Measurements from ENCODE around the gene NOSIP.

Gene NOSIP

DNA sequence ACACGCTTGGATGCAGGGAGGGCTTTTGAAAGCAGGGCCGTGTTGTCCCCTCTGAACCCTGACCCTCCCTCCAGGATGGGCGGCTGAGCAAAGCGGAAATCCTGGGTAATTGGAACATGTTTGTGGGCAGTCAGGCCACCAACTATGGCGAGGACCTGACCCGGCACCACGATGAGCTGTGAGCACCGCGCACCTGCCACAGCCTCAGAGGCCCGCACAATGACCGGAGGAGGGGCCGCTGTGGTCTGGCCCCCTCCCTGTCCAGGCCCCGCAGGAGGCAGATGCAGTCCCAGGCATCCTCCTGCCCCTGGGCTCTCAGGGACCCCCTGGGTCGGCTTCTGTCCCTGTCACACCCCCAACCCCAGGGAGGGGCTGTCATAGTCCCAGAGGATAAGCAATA is 37.3 kb downstream of the NOSIP start:
- Histone ChIP-seq H3K4me3 (ENCODE audit: low read depth, low read length) (no peak overlapping the region), H3K9me3 (ENCODE audit: control insufficient read depth, insufficient read depth, low read length) (no peaks in the 10 kb centered on the region), H3K36me3 (ENCODE audit: control insufficient read depth, insufficient read depth, low read length) (peaks cover 13% of the 10 kb centered on the region; the same call in 1 of the 2 replicates), H3K9ac (ENCODE audit: low read depth, low read length) (no peak overlapping the region), H3K4me1 (ENCODE audit: control insufficient read depth, insufficient read depth, low read length) (peaks cover 3% of the 10 kb centered on the region; the same call in 1 of the 2 replicates), H3K27ac (ENCODE audit: low read depth, low read length) (no peak overlapping the region), H3K27me3 (ENCODE audit: control insufficient read depth, insufficient read depth, low read length) (no peaks in the 10 kb centered on the region)

DNA sequence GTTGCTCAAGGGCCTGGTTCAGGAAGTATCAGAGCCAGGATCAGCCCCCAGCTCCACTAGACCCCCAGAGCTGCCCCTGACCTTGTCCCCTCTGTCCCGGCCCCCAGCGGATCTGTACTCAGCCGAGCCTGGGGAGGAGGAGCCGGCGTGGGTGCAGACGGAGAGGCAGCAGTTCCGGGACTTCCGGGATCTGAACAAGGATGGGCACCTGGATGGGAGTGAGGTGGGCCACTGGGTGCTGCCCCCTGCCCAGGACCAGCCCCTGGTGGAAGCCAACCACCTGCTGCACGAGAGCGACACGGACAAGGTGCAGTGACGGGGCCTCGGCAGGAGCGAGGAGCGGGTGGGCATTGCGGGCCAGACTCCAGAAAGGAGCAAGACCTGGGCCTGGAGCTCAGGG is 37.9 kb downstream of the NOSIP start:
- Histone ChIP-seq H3K36me3 (ENCODE audit: control insufficient read depth, insufficient read depth, low read length) (peaks cover 13% of the 10 kb centered on the region; the same call in 1 of the 2 replicates), H3K4me1 (ENCODE audit: control insufficient read depth, insufficient read depth, low read length) (peaks cover 3% of the 10 kb centered on the region; the same call in 1 of the 2 replicates), H3K9ac (ENCODE audit: low read depth, low read length) (no peak overlapping the region)

DNA sequence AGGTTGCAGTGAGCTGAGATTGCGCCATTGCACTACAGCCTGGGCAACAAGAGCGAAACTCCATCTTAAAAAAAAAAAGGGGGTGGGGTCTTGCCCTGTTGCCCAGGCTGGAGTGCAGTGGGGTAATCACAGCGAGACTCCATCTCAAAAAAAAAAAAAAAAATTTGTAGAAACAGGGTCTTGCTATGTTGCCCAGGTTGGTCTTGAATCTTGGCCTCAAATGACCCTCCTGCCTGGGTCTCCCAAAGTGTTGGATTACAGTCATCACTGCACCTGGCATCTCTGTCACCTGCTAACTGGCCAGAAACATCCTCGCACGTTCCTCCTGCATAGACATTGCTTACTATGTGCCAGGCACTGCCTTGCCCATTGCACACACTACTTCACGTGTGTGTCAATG is 38.4 kb downstream of the NOSIP start:
- H3K4me1 ChIP-seq (ENCODE audit: control insufficient read depth, insufficient read depth, low read length): peaks cover 3% of the 10 kb centered on the region; the same call in 1 of the 2 replicates
- no peak overlapping the region for H3K27ac ChIP-seq (ENCODE audit: low read depth, low read length)
- H3K27me3 ChIP-seq (ENCODE audit: control insufficient read depth, insufficient read depth, low read length): no peaks in the 10 kb centered on the region
- H3K9me3 ChIP-seq (ENCODE audit: control insufficient read depth, insufficient read depth, low read length): no peaks in the 10 kb centered on the region
- H3K4me3 ChIP-seq (ENCODE audit: low read depth, low read length): no peak overlapping the region
- peaks cover 18% of the 10 kb centered on the region; the same call in 1 of the 2 replicates for H3K36me3 ChIP-seq (ENCODE audit: control insufficient read depth, insufficient read depth, low read length)
- H3K9ac ChIP-seq (ENCODE audit: low read depth, low read length): no peak overlapping the region

More for the DNA sequence above, 37.9 kb downstream of the NOSIP start:
- H3K9me3 ChIP-seq (ENCODE audit: control insufficient read depth, insufficient read depth, low read length): no peaks in the 10 kb centered on the region
- no peaks in the 10 kb centered on the region for H3K27me3 ChIP-seq (ENCODE audit: control insufficient read depth, insufficient read depth, low read length)
- H3K4me3 ChIP-seq (ENCODE audit: low read depth, low read length): no peak overlapping the region
- no peak overlapping the region for H3K27ac ChIP-seq (ENCODE audit: low read depth, low read length)

DNA sequence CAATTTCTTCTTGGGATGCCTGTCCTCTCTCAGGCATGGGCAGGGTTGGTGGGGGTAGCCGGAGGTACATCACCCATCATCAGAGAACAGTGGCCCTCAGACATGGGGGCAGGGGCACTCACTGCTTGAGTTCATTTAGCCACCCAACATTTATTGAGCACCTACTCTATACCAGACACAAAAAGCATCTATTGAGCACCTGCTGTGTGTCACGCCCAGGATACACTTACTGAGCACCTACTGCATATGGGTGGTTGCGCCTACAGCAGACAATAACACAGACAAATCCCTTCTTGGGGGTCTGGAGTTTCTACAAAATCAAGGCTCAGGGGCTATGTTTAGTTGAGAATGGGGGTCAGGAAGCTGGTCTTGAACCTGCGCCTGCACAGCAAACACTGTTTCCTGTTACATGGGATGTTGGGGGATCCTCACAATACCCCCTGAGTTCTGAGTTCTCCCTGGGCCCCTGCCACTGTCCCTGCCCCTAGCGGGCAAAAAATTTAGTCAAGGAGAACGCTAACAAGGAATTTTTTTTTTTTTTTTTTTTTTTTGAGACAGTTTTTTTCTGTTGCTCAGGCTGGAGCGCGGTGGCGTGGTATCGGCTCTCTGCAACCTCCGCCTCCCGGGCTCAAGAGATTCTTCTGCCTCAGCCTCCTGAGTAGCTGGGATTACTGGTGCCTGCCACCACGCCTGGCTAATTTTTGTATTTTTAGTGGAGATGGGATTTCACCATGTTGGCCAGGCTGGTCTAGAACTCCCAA is 41.0 kb downstream of the NOSIP start:
- Histone ChIP-seq H3K27ac (ENCODE audit: low read depth, low read length) (no peak overlapping the region), H3K9me3 (ENCODE audit: control insufficient read depth, insufficient read depth, low read length) (no peaks in the 10 kb centered on the region), H3K4me3 (ENCODE audit: low read depth, low read length) (no peak overlapping the region), H3K9ac (ENCODE audit: low read depth, low read length) (no peak overlapping the region), H3K36me3 (ENCODE audit: control insufficient read depth, insufficient read depth, low read length) (peaks cover 18% of the 10 kb centered on the region; the same call in 1 of the 2 replicates), H3K27me3 (ENCODE audit: control insufficient read depth, insufficient read depth, low read length) (peaks cover 4% of the 10 kb centered on the region; the same call in 1 of the 2 replicates), H3K4me1 (ENCODE audit: control insufficient read depth, insufficient read depth, low read length) (0 out of 2 replicates have a peak, but pooled peaks cover 4% of the 10 kb centered on the region)

DNA sequence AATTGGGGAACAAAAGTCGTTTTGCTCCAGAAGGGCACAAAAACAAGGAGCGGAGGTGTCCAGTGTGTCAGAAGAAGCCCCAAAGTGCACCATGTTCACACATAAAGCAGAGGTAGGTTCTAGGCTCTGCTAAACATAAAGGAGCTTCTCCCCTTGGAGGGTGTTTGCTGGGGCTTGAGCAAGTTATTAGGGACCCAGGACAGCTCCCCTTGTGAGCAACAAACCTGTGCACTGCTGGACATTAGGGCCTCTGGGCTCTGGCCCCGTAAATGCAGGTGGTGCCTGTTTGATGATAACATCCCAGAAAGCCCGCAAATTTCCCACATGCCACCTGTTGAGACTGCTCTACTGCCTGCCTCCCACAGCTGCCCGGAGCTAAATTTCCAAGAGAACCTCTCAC is 41.7 kb downstream of the NOSIP start:
- Histone ChIP-seq H3K9me3 (ENCODE audit: control insufficient read depth, insufficient read depth, low read length) (no peaks in the 10 kb centered on the region), H3K4me3 (ENCODE audit: low read depth, low read length) (no peak overlapping the region), H3K27ac (ENCODE audit: low read depth, low read length) (no peak overlapping the region), H3K36me3 (ENCODE audit: control insufficient read depth, insufficient read depth, low read length) (peaks cover 18% of the 10 kb centered on the region; the same call in 1 of the 2 replicates), H3K4me1 (ENCODE audit: control insufficient read depth, insufficient read depth, low read length) (0 out of 2 replicates have a peak, but pooled peaks cover 5% of the 10 kb centered on the region), H3K27me3 (ENCODE audit: control insufficient read depth, insufficient read depth, low read length) (peaks cover 4% of the 10 kb centered on the region; the same call in 1 of the 2 replicates), H3K9ac (ENCODE audit: low read depth, low read length) (no peak overlapping the region)

DNA sequence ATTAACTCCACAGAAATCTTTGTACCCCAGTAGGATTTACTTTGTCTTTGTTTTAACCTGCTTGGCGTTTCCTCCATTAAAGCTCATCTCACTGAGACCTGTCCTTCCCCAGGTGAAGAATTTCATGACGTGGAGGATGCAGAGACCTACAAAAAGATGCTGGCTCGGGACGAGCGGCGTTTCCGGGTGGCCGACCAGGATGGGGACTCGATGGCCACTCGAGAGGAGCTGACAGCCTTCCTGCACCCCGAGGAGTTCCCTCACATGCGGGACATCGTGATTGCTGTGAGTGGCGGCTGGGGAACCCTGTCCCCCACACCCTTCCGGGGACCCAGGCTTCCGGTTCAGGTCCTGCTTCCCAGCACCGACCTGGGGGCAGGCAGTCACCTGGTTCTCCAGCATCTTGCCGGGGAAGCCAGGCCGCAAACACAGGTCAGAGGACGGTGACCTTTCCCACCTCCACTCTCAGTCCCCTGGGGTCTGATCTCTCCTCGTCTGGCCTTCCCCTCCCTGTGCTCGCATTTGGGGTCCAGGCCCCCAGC is 43.4 kb downstream of the NOSIP start:
- H3K4me1 ChIP-seq (ENCODE audit: control insufficient read depth, insufficient read depth, low read length): 0 out of 2 replicates have a peak, but pooled peaks cover 5% of the 10 kb centered on the region
- no peaks in the 10 kb centered on the region for H3K9me3 ChIP-seq (ENCODE audit: control insufficient read depth, insufficient read depth, low read length)
- H3K4me3 ChIP-seq (ENCODE audit: low read depth, low read length): no peak overlapping the region
- peaks cover 4% of the 10 kb centered on the region; the same call in 1 of the 2 replicates for H3K27me3 ChIP-seq (ENCODE audit: control insufficient read depth, insufficient read depth, low read length)
- H3K36me3 ChIP-seq (ENCODE audit: control insufficient read depth, insufficient read depth, low read length): peaks cover 15% of the 10 kb centered on the region; the same call in 1 of the 2 replicates
- no peak overlapping the region for H3K27ac ChIP-seq (ENCODE audit: low read depth, low read length)
- H3K9ac ChIP-seq (ENCODE audit: low read depth, low read length): no peak overlapping the region

DNA sequence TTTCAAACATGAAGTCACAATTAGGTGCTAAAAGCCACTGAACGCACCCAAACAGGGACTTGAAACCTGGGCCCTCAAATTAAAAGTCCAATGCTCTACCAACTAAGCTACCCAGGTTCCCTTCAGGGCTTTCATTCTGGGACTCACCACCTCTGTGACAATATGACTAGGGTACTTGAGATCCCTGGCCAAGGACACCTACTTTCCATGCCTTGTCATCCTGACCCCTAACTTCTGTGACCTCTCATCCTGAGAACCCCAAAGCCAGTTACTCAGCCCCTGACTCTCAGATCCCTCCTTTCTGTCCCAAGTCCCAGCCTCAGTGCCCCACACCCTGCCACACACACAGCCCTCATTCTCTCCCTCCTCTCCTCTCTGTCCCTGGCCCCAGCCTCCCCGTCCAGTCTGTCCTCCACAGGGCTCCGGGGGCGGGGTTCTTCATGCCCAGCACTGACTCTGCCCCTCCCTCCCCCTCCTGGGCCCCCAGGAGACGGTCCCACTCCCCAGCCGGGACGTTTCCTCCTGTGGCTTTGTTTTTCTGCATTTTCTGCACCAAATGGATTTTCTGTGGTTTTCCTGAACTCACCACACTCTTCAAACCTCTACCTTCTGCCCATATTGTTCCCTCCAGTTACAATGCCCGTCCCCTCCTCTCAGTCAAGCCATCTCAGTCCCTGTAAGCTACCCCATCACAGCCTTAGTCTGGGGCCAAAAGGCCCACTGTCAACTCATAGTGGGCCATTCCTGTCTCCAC is 45.5 kb downstream of the NOSIP start:
- Histone ChIP-seq H3K27me3 (ENCODE audit: control insufficient read depth, insufficient read depth, low read length) (peaks cover 4% of the 10 kb centered on the region; the same call in 1 of the 2 replicates), H3K4me3 (ENCODE audit: low read depth, low read length) (peak overlapping the region; percentile 80), H3K36me3 (ENCODE audit: control insufficient read depth, insufficient read depth, low read length) (peaks cover 15% of the 10 kb centered on the region; the same call in 1 of the 2 replicates), H3K4me1 (ENCODE audit: control insufficient read depth, insufficient read depth, low read length) (0 out of 2 replicates have a peak, but pooled peaks cover 5% of the 10 kb centered on the region), H3K9ac (ENCODE audit: low read depth, low read length) (no peak overlapping the region), H3K27ac (ENCODE audit: low read depth, low read length) (no peak overlapping the region), H3K9me3 (ENCODE audit: control insufficient read depth, insufficient read depth, low read length) (no peaks in the 10 kb centered on the region)

DNA sequence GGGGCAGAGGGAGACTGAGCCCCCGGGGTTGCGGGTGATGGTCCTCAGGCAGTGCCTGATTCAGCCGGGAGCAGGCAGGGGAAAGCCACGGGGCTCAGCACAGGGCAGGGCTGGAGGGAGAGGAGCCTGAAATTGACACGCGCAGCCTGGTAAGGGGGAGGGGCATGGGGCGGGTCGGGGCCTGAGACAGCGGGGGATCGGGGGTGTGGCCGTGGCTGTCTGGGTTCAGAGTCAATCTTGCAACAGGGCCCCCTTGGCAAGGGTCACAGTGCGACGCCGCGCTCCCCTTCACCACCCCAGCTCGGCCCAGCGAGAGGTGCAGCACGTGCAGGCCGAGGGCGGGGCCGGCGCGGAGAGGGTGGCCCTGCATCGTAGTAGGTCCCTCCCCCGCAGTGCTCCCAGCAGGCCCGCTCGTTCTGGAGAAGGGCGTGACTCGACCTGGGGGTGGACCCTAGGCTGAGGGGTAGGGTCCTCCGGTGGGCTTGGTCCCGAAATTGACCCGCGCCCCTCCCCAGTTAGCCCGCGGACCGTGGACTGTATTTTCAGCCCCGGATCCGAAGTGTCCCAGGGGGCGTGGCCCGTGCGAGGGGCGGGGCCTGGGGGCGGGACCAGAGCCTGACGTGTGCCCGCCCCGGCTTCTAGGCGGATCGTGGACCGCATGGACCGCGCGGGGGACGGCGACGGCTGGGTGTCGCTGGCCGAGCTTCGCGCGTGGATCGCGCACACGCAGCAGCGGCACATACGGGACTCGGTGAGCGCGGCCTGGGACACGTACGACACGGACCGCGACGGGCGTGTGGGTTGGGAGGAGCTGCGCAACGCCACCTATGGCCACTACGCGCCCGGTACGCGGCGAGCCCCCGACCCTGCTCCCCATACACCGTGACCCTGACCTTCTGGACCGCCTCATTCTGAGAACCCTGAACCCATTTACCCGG is 46.5 kb downstream of the NOSIP start:
- H3K36me3 ChIP-seq (ENCODE audit: control insufficient read depth, insufficient read depth, low read length): peaks cover 7% of the 10 kb centered on the region; the same call in 1 of the 2 replicates
- 0 out of 2 replicates have a peak, but pooled peaks cover 5% of the 10 kb centered on the region for H3K4me1 ChIP-seq (ENCODE audit: control insufficient read depth, insufficient read depth, low read length)
- H3K27ac ChIP-seq (ENCODE audit: low read depth, low read length): no peak overlapping the region
- peaks cover 4% of the 10 kb centered on the region; the same call in 1 of the 2 replicates for H3K27me3 ChIP-seq (ENCODE audit: control insufficient read depth, insufficient read depth, low read length)
- no peaks in the 10 kb centered on the region for H3K9me3 ChIP-seq (ENCODE audit: control insufficient read depth, insufficient read depth, low read length)
- no peak overlapping the region for H3K9ac ChIP-seq (ENCODE audit: low read depth, low read length)
- H3K4me3 ChIP-seq (ENCODE audit: low read depth, low read length): peak overlapping the region; percentile 80

DNA sequence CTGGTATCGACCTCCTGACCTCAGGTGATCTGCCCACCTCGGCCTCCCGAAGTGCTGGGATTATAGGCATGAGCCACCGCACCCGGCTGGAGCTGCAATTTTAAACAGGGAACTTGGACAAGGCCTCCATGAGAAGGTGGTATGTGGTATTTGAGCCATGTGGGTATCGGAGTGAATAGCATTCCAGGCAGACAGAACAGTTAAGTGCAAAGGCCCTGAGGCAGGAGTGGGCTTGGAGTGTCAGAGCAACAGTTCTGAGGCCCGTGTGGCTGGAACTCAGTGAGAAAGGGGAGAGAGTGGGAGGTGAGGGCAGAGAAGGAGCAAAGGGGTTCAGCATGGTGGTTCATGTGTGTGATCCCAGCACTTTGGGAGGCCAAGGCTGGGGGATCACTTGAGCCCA is 49.6 kb downstream of the NOSIP start:
- 0 out of 2 replicates have a peak, but pooled peaks cover 5% of the 10 kb centered on the region for H3K4me1 ChIP-seq (ENCODE audit: control insufficient read depth, insufficient read depth, low read length)
- no peak overlapping the region for H3K27ac ChIP-seq (ENCODE audit: low read depth, low read length)
- H3K9me3 ChIP-seq (ENCODE audit: control insufficient read depth, insufficient read depth, low read length): no peaks in the 10 kb centered on the region
- no peak overlapping the region for H3K9ac ChIP-seq (ENCODE audit: low read depth, low read length)
- H3K27me3 ChIP-seq (ENCODE audit: control insufficient read depth, insufficient read depth, low read length): peaks cover 4% of the 10 kb centered on the region; the same call in 1 of the 2 replicates
- no peak overlapping the region for H3K4me3 ChIP-seq (ENCODE audit: low read depth, low read length)
- peaks cover 6% of the 10 kb centered on the region; the same call in 1 of the 2 replicates for H3K36me3 ChIP-seq (ENCODE audit: control insufficient read depth, insufficient read depth, low read length)
